ENCODE results near the gene TRNAU1AP.
"Not testable (repeated sequence)": the region's sequence is repeated elsewhere in the genome, so short reads cannot be mapped to it uniquely, and the experiment has no call there.

Gene TRNAU1AP

GRCh38 chr1:28521502-28522164, 31.3 kb upstream of the TRNAU1AP start:
- no peak for DNase-seq (ENCODE audit: low spot score)

GRCh38 chr1:28522537-28522936, 30.3 kb upstream of the TRNAU1AP start:
- not testable (repeated sequence) for DNase-seq (ENCODE audit: low spot score)

GRCh38 chr1:28525002-28525642, 27.8 kb upstream of the TRNAU1AP start:
- DNase-seq (ENCODE audit: low spot score), result not testable (repeated sequence)

GRCh38 chr1:28526886-28527285, 26.0 kb upstream of the TRNAU1AP start:
- DNase-seq (ENCODE audit: low spot score), result no peak

GRCh38 chr1:28530456-28530855, 22.4 kb upstream of the TRNAU1AP start:
- DNase-seq (ENCODE audit: low spot score), result no peak

- no peak for DNase-seq (ENCODE audit: low spot score)
Measured at GRCh38 chr1:28534671-28535070, 18.2 kb upstream of the TRNAU1AP start.

- no peak for DNase-seq (ENCODE audit: low spot score)
Measured at GRCh38 chr1:28535180-28535579, 17.7 kb upstream of the TRNAU1AP start.

- no peak for DNase-seq (ENCODE audit: low spot score)
Measured at GRCh38 chr1:28537457-28538199, 15.3 kb upstream of the TRNAU1AP start.

- no peak for DNase-seq (ENCODE audit: low spot score)
Measured at GRCh38 chr1:28538286-28538685, 14.6 kb upstream of the TRNAU1AP start.

GRCh38 chr1:28540651-28541050, 12.2 kb upstream of the TRNAU1AP start:
- DNase-seq (ENCODE audit: low spot score), result no peak

- not testable (repeated sequence) for DNase-seq (ENCODE audit: low spot score)
Measured at GRCh38 chr1:28541414-28542015, 11.4 kb upstream of the TRNAU1AP start.

- no peak for DNase-seq (ENCODE audit: low spot score)
Measured at GRCh38 chr1:28545246-28545628, 7.6 kb upstream of the TRNAU1AP start.

- no peak for DNase-seq (ENCODE audit: low spot score)
Measured at GRCh38 chr1:28548318-28548717, 4.6 kb upstream of the TRNAU1AP start.

- DNase-seq (ENCODE audit: low spot score), result no peak
Measured at GRCh38 chr1:28551381-28551780, 1.5 kb upstream of the TRNAU1AP start.

- no peak for DNase-seq (ENCODE audit: low spot score)
Measured at GRCh38 chr1:28560886-28561285, 8.0 kb downstream of the TRNAU1AP start.

- DNase-seq (ENCODE audit: low spot score), result no peak
Measured at GRCh38 chr1:28564310-28564709, 11.4 kb downstream of the TRNAU1AP start.

GRCh38 chr1:28565040-28565439, 12.2 kb downstream of the TRNAU1AP start:
- DNase-seq (ENCODE audit: low spot score), result no peak

GRCh38 chr1:28565726-28566125, 12.8 kb downstream of the TRNAU1AP start:
- no peak for DNase-seq (ENCODE audit: low spot score)

- no peak for DNase-seq (ENCODE audit: low spot score)
Measured at GRCh38 chr1:28566931-28567330, 14.0 kb downstream of the TRNAU1AP start.

GRCh38 chr1:28571911-28572310, 19.0 kb downstream of the TRNAU1AP start:
- DNase-seq (ENCODE audit: low spot score), result no peak

GRCh38 chr1:28572891-28573290, 20.0 kb downstream of the TRNAU1AP start:
- DNase-seq (ENCODE audit: low spot score), result not testable (repeated sequence)

- DNase-seq (ENCODE audit: low spot score), result no peak
Measured at GRCh38 chr1:28573564-28573963, 20.7 kb downstream of the TRNAU1AP start.

All from HuH-7.5 (cell line).